Measurements from ENCODE around the gene AP4B1.

AP4B1 gene

GRCh38 chr1:113859478-113860175 lies 45.0 kb downstream of the AP4B1 start:
- no peak for DNase-seq (ENCODE audit: extremely low read depth, low read depth)
- no peak overlapping the region for H3K4me3 ChIP-seq (replicated peaks; ENCODE audit: low read depth, low read length)
- no peak for TF ChIP-seq CTCF (IDR thresholded peaks at IDR 0.05; ENCODE audit: low read depth, low read length, missing control alignments)

- H3K4me3 ChIP-seq (replicated peaks; ENCODE audit: low read depth, low read length): no peak overlapping the region
- no peak for TF ChIP-seq CTCF (IDR thresholded peaks at IDR 0.05; ENCODE audit: low read depth, low read length, missing control alignments)
- DNase-seq (ENCODE audit: extremely low read depth, low read depth): no peak
Observed at GRCh38 chr1:113858982-113859381, 45.6 kb downstream of the AP4B1 start.

- no peak for TF ChIP-seq CTCF (IDR thresholded peaks at IDR 0.05; ENCODE audit: low read depth, low read length, missing control alignments)
- no peak overlapping the region for H3K4me3 ChIP-seq (replicated peaks; ENCODE audit: low read depth, low read length)
Observed at GRCh38 chr1:113858418-113858817, 46.2 kb downstream of the AP4B1 start.

GRCh38 chr1:113857776-113858175 lies 46.8 kb downstream of the AP4B1 start:
- no peak overlapping the region for H3K4me3 ChIP-seq (replicated peaks; ENCODE audit: low read depth, low read length)
- no peak for TF ChIP-seq CTCF (IDR thresholded peaks at IDR 0.05; ENCODE audit: low read depth, low read length, missing control alignments)
- DNase-seq (ENCODE audit: extremely low read depth, low read depth): no peak

More at GRCh38 chr1:113858418-113858817, 46.2 kb downstream of the AP4B1 start:
- no peak for DNase-seq (ENCODE audit: extremely low read depth, low read depth)

GRCh38 chr1:113856401-113856790 lies 48.2 kb downstream of the AP4B1 start:
- no peak for DNase-seq (ENCODE audit: extremely low read depth, low read depth)
- no peak for TF ChIP-seq CTCF (IDR thresholded peaks at IDR 0.05; ENCODE audit: low read depth, low read length, missing control alignments)

GRCh38 chr1:113855630-113856400 lies 48.8 kb downstream of the AP4B1 start:
- TF ChIP-seq CTCF (IDR thresholded peaks at IDR 0.05; ENCODE audit: low read depth, low read length, missing control alignments): no peak
- H3K4me3 ChIP-seq (replicated peaks; ENCODE audit: low read depth, low read length): no peak overlapping the region
- no peak for DNase-seq (ENCODE audit: extremely low read depth, low read depth)

More at GRCh38 chr1:113856401-113856790, 48.2 kb downstream of the AP4B1 start:
- H3K4me3 ChIP-seq (replicated peaks; ENCODE audit: low read depth, low read length): no peak overlapping the region

Data from HFF-Myc (cell line).